Activated CD8-positive, alpha-beta T cell treated with anti-CD3 and anti-CD28 coated beads for 36 hours (primary cell): Measurements from ENCODE around the gene NRXN3. TPM values are rescaled to one million over a fixed set of nuclear protein-coding genes. Genes with fewer than 3 reads are reported as not detected.

Source experiments
- ATAC-seq: fragments of 200-7000 bp; cut with Tn5 transposase; one replicate; pipeline ENCODE4 v1.10.0; 2021; ENCODE audit warnings: mild to moderate bottlenecking, moderate library complexity
- CTCF ChIA-PET: fragments of 350-600 bp; sonication (Branson Sonifier 250); formaldehyde crosslinking; loops from one replicate; lab custom pipeline; 2021; ENCODE audit warnings: antibody characterized with exemption; lab: Charles Lee
- POLR2A ChIA-PET: fragments of 350-600 bp; sonication (Branson Sonifier 250); formaldehyde crosslinking; loops from one replicate; lab custom pipeline; 2021; ENCODE audit warnings: antibody characterized with exemption; lab: Charles Lee
- DNase-seq: peaks from one replicate; pipeline ENCODE4 v3.0.0-alpha.2; 2020
- H3K27ac Mint-ChIP-seq: one replicate; pipeline ENCODE4 v1.8.0; 2021; ENCODE audit warnings: mild to moderate bottlenecking, mixed read lengths
- H3K27me3 Mint-ChIP-seq: one replicate; pipeline ENCODE4 v1.8.0; 2021; ENCODE audit warnings: mixed read lengths
- H3K36me3 Mint-ChIP-seq: one replicate; pipeline ENCODE4 v1.8.0; 2021; ENCODE audit warnings: low read depth, mixed read lengths
- H3K4me1 Mint-ChIP-seq: one replicate; pipeline ENCODE4 v1.8.0; 2021; ENCODE audit warnings: low read depth, mixed read lengths
- H3K4me3 Mint-ChIP-seq: one replicate; pipeline ENCODE4 v1.8.0; 2021; ENCODE audit warnings: mild to moderate bottlenecking, moderate library complexity, mixed read lengths
- H3K9me3 Mint-ChIP-seq: one replicate; pipeline ENCODE4 v1.8.0; 2021; ENCODE audit warnings: mixed read lengths
- CTCF ChIP-seq: fragments of 200-600 bp; IDR thresholded peaks from one replicate; pipeline ENCODE4 v1.8.0; 2022; ENCODE audit warnings: antibody characterized with exemption, mild to moderate bottlenecking
- intact Hi-C: fragments of 100-400 bp; cut with micrococcal nuclease; formaldehyde crosslinking; loops from one replicate; pipeline ENCODE4 v1.10.0; 2022
- total RNA-seq, 2 experiments: library from RNA; stranded (reverse); gene quantifications; one replicate each; pipeline ENCODE4 v1.2.3, GENCODE V29; 2021

The NRXN3 gene
- total RNA-seq, 2 experiments from 2014 or later: not detected

DNA sequence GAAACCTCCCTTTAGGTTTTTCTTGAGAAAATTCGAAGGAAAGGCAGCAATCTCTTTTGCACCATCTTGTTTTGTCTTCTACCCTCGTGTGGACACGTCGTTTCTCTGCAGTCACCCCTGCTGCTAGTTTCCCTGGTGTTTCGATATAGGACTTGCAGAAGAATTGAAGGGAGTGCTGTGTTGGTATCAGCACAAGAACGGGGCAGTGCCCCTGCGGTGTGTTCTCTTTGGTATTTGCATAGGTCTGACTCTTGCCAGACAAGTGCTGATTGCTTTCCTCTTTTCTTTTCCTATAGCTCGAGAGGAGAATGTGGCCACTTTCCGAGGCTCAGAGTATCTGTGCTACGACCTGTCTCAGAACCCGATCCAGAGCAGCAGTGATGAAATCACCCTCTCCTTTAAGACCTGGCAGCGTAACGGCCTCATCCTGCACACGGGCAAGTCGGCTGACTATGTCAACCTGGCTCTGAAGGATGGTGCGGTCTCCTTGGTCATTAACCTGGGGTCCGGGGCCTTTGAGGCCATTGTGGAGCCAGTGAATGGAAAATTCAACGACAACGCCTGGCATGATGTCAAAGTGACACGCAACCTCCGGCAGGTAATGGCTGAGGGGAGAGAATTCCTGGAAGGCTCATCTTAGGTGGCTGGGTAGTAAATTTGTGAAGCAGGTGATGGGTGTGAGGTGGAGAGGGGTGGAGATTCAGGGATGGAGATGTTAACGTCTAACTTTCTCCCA is 474.8 kb downstream of the NRXN3 start:
- H3K27me3 Mint-ChIP-seq: peaks cover under 1% of the 10 kb centered on the region
- no peak overlapping the region for H3K4me3 Mint-ChIP-seq
- intact Hi-C loops: no loop called here
- H3K9me3 Mint-ChIP-seq: peaks cover under 1% of the 10 kb centered on the region
- no peak for ATAC-seq
- ChIA-PET CTCF (no interaction called here), POLR2A (no interaction called here)
- H3K4me1 Mint-ChIP-seq: no peaks in the 10 kb centered on the region
- DNase-seq: no peak
- no peak for TF ChIP-seq CTCF
- no peaks in the 10 kb centered on the region for H3K36me3 Mint-ChIP-seq
- H3K27ac Mint-ChIP-seq: no peak overlapping the region

DNA sequence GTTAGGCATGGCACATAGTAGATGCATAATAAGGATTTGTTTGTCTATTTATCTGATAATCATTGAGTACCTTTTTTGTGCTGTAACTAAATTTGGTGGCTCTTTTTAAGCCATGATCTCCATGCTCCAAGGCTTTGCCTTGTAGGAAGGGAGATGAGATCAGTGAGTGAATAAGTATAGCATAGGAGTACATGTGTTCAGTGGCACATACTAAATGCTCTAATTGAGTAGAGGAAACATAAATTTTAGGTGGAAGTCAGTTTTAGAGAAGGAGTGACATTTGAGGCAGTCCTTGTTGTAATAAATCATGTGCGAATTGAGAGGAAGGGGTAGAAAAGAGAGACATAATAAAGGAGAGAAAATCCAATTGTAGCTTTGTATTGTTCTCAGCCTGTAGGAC is 482.6 kb downstream of the NRXN3 start:
- Mint-ChIP-seq H3K27ac (no peak overlapping the region), H3K9me3 (no peaks in the 10 kb centered on the region), H3K27me3 (no peaks in the 10 kb centered on the region), H3K4me1 (no peaks in the 10 kb centered on the region), H3K36me3 (no peaks in the 10 kb centered on the region), H3K4me3 (no peak overlapping the region)
- DNase-seq (no peak), ATAC-seq (no peak)
- ChIA-PET POLR2A (no interaction called here), CTCF (no interaction called here)
- TF ChIP-seq CTCF: no peak
- intact Hi-C loops: no loop called here

DNA sequence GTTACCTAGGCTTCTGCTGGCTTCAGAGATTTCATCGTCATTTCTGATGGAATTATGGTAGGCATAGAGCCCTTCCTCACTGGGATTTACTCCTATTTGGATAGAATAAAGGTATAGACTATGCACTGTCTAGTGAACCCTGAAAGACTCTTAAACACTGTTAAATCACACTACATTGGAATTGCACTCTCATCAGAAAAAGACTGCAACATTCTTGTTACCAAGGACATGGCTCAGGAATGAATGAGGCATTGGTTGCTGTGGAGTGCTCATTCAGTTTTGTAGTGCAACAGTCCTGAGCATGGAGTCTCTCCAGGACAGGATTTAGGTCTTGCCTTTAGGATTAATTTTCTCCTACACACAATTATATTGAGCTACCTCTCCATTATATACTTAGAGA is 483.0 kb downstream of the NRXN3 start:
- DNase-seq (no peak), ATAC-seq (no peak)
- H3K4me1 Mint-ChIP-seq: no peaks in the 10 kb centered on the region
- CTCF ChIA-PET: no interaction called here
- no peak for TF ChIP-seq CTCF
- H3K27ac Mint-ChIP-seq: no peak overlapping the region
- H3K9me3 Mint-ChIP-seq: no peaks in the 10 kb centered on the region
- H3K36me3 Mint-ChIP-seq: no peaks in the 10 kb centered on the region
- intact Hi-C loops: no loop called here
- H3K27me3 Mint-ChIP-seq: no peaks in the 10 kb centered on the region
- no peak overlapping the region for H3K4me3 Mint-ChIP-seq
- POLR2A ChIA-PET: no interaction called here

- DNase-seq: no peak
- no peaks in the 10 kb centered on the region for H3K36me3 Mint-ChIP-seq
- no peaks in the 10 kb centered on the region for H3K9me3 Mint-ChIP-seq
- CTCF ChIA-PET: no interaction called here
- H3K4me1 Mint-ChIP-seq: no peaks in the 10 kb centered on the region
- ATAC-seq: no peak
- TF ChIP-seq CTCF: no peak
- H3K27ac Mint-ChIP-seq: no peak overlapping the region
- intact Hi-C loops: no loop called here
- no peak overlapping the region for H3K4me3 Mint-ChIP-seq
- POLR2A ChIA-PET: no interaction called here
- no peaks in the 10 kb centered on the region for H3K27me3 Mint-ChIP-seq
Observed at GRCh38 chr14:78657451-78657850, 487.3 kb downstream of the NRXN3 start.

DNA sequence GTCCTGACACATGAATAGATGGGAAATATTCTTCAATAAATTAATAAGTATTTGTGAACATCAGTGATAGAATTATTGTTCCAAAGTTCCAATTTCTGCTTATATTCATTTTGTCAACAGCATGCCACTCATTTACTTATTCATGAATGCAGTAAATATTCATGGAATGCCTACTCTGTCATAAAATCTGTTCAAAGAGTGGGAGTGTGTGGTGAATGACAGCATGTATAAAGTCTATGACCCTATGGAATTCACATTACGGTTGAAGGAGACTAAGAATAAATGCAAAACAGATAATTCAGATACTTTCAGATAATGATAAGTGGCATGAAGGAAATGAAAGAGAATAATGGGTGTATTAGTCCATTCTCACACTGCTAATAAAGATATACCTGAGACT is 494.7 kb downstream of the NRXN3 start:
- no peak overlapping the region for H3K4me3 Mint-ChIP-seq
- no peak overlapping the region for H3K27ac Mint-ChIP-seq
- ATAC-seq: no peak
- H3K4me1 Mint-ChIP-seq: no peaks in the 10 kb centered on the region
- ChIA-PET CTCF (no interaction called here), POLR2A (no interaction called here)
- H3K9me3 Mint-ChIP-seq: no peaks in the 10 kb centered on the region
- TF ChIP-seq CTCF: no peak
- intact Hi-C loops: no loop called here
- no peaks in the 10 kb centered on the region for H3K27me3 Mint-ChIP-seq
- no peaks in the 10 kb centered on the region for H3K36me3 Mint-ChIP-seq
- DNase-seq: no peak
